PC-3 (cell line): ENCODE results near the gene GAS2L1. TPM values are rescaled to one million over a fixed set of nuclear protein-coding genes. Genes with fewer than 3 reads are reported as not detected.

Experiments
- ATAC-seq: fragments of 200-7000 bp; cut with Tn5 transposase; 2 replicates; pipeline ENCODE4 v1.9.1; 2020; ENCODE audit warnings: mild to moderate bottlenecking, moderate library complexity
- BruUV-seq: library from RNA; stranded (reverse); fragments of 400-500 nt; replicated peaks from 2 replicates; lab custom pipeline; 2021; lab: Mats Ljungman, UMichigan
- CTCF ChIA-PET: fragments of 300-600 bp; sonication (Branson Sonifier 250); formaldehyde crosslinking; loops from one replicate; lab custom pipeline; 2022; ENCODE audit warnings: antibody characterized with exemption; lab: Charles Lee
- POLR2A ChIA-PET: fragments of 300-600 bp; sonication (Branson Sonifier 250); formaldehyde crosslinking; loops from one replicate; lab custom pipeline; 2022; ENCODE audit warnings: antibody characterized with exemption; ENCODE audit not compliant: unreplicated experiment; lab: Charles Lee
- DNase-seq: peaks from one replicate; pipeline ENCODE4 v3.0.0-alpha.2; 2015
- H2AFZ ChIP-seq: fragments of 300-600 bp; sonication (generic); 2 replicates; pipeline ENCODE4 v1.6.0; 2016; ENCODE audit warnings: antibody characterized with exemption, low read length
- H3F3A ChIP-seq: fragments of 300-600 bp; sonication (generic); one replicate; pipeline ENCODE4 v1.6.0; 2017; ENCODE audit warnings: antibody characterized with exemption, low read length, control low read depth, mild to moderate bottlenecking; ENCODE audit not compliant: unreplicated experiment
- H3K27ac ChIP-seq: fragments of 300-600 bp; sonication (generic); 2 replicates; pipeline ENCODE4 v1.5.1; 2016; ENCODE audit warnings: mild to moderate bottlenecking, low read length
- H3K27me3 ChIP-seq: fragments of 300-600 bp; sonication (generic); 2 replicates; pipeline ENCODE4 v1.6.1; 2016; ENCODE audit warnings: low read length, mixed read lengths
- H3K36me3 ChIP-seq: fragments of 300-600 bp; sonication (generic); 2 replicates; pipeline ENCODE4 v1.6.1; 2016; ENCODE audit warnings: low read depth, mixed run types, low read length, mixed read lengths
- H3K4me1 ChIP-seq: fragments of 300-600 bp; sonication (generic); 2 replicates; pipeline ENCODE4 v1.5.1; 2016; ENCODE audit warnings: low read length; ENCODE audit not compliant: insufficient read depth
- H3K4me2 ChIP-seq: fragments of 300-600 bp; sonication (generic); 2 replicates; pipeline ENCODE4 v1.6.0; 2016; ENCODE audit warnings: low read length
- H3K4me3 ChIP-seq: fragments of 300-600 bp; sonication (generic); 2 replicates; pipeline ENCODE4 v1.5.1; 2016; ENCODE audit warnings: mild to moderate bottlenecking, low read length, mixed read lengths
- H3K79me2 ChIP-seq: fragments of 300-600 bp; sonication (generic); 2 replicates; pipeline ENCODE4 v1.6.1; 2017; ENCODE audit warnings: low read length, mixed read lengths
- H3K9ac ChIP-seq: fragments of 300-600 bp; sonication (generic); 2 replicates; pipeline ENCODE4 v1.6.0; 2016; ENCODE audit warnings: mild to moderate bottlenecking, low read length
- H3K9me2 ChIP-seq: fragments of 300-600 bp; sonication (generic); replicated peaks from 2 replicates; pipeline ENCODE4 v1.6.1; 2016; ENCODE audit warnings: mixed run types, low read length, mixed read lengths
- H3K9me3 ChIP-seq: fragments of 300-600 bp; sonication (generic); 2 replicates; pipeline ENCODE4 v1.6.1; 2016; ENCODE audit warnings: low read length, mixed read lengths
- H4K20me1 ChIP-seq: fragments of 300-600 bp; sonication (generic); 2 replicates; pipeline ENCODE4 v1.6.1; 2016; ENCODE audit warnings: low read length, mixed read lengths
- CTCF ChIP-seq: fragments of 300-600 bp; sonication (generic); conservative IDR thresholded peaks from 2 replicates; pipeline ENCODE4 v1.5.1; 2017; ENCODE audit warnings: antibody characterized with exemption, low read depth, mild to moderate bottlenecking, low read length
- EZH2 ChIP-seq: fragments of 300-600 bp; sonication (generic); IDR thresholded peaks from one replicate; pipeline ENCODE4 v1.6.1; 2017; ENCODE audit warnings: antibody characterized with exemption, mild to moderate bottlenecking, low read length; ENCODE audit not compliant: unreplicated experiment
- EZH2phosphoT487 ChIP-seq: fragments of 300-600 bp; sonication (generic); IDR thresholded peaks from 2 replicates; pipeline ENCODE4 v1.6.1; 2018; ENCODE audit warnings: mild to moderate bottlenecking, antibody characterized with exemption, low read length, borderline replicate concordance
- intact Hi-C: fragments of 100-400 bp; cut with micrococcal nuclease; formaldehyde crosslinking; loops from 2 replicates; pipeline ENCODE4 v1.9.0; 2023
- microRNA-seq: library from miRNA; unstranded; fragments of <30 nt; microRNA quantifications from one replicate; pipeline ENCODE4 v1.1.0, GENCODE V29; 2020; ENCODE audit not compliant: unreplicated experiment
- total RNA-seq: library from RNA; depleted of rRNA; stranded (reverse); fragments of >200 nt; gene quantifications from 2 replicates; pipeline ENCODE4 v1.2.3, GENCODE V29; 2014; rRNA removed

Gene GAS2L1
- total RNA-seq, 1 experiment from 2014 or later = 58.4 TPM

DNA sequence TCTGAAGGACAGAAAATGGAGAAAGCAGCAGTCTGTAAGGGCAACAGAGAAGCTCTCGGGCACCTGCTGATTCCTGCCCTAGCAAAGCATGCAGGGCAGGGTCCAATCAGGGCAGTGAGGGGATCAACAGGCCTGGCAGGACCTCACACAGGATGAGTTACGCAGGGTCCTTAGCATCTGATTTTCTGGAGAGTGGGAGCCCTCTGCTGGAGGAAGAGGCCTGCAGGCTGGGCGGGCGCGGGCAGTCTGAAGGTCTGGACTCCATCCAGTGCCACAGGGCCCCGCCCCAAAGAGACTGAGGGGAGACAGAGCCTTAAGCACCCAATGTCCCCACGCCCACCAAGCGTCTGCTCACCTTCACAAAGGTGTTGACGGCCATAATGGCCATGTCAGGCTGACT is 53.0 kb downstream of the GAS2L1 start:
- no peak overlapping the region for H3K4me3 ChIP-seq
- no peaks in the 10 kb centered on the region for H3K9me2 ChIP-seq
- BruUV-seq = no TSS peak
- DNase-seq (peak; percentile 51), ATAC-seq (peak; percentile 87)
- no peaks in the 10 kb centered on the region for H4K20me1 ChIP-seq
- TF ChIP-seq CTCF (peak; percentile 74), EZH2phosphoT487 (no peak), EZH2 (no peak)
- no peaks in the 10 kb centered on the region for H3K27me3 ChIP-seq
- H3K79me2 ChIP-seq = no peaks in the 10 kb centered on the region
- H3K27ac ChIP-seq = no peak overlapping the region
- H3K4me1 ChIP-seq = no peaks in the 10 kb centered on the region
- peaks cover 12% of the 10 kb centered on the region for H3K36me3 ChIP-seq
- ChIA-PET POLR2A (interaction anchor here (0.7 kb wide), 1 partner anchor 48 kb away, joined by 4 read pairs; no protein-coding TSS in a partner anchor), CTCF (interaction anchor here (0.6 kb wide), 1 partner anchor 39 kb away, joined by 4 read pairs; no protein-coding TSS in a partner anchor)
- no peak overlapping the region for H3K9ac ChIP-seq
- intact Hi-C loops = no loop called here
- no peaks in the 10 kb centered on the region for H3F3A ChIP-seq
- H3K9me3 ChIP-seq = no peaks in the 10 kb centered on the region
- no peak overlapping the region for H3K4me2 ChIP-seq
- H2AFZ ChIP-seq = no peak overlapping the region

Small RNAs within 50 kb of the gene (microRNA-seq; reads per million reads assigned to microRNA genes)
- 16.3 reads per million, percentile 42 among the genes with 10 or more reads in this experiment for gene MIR3653

Other genes starting within 250 kb of the GAS2L1 start
- not detected in 2 replicates for gene C22orf31, start 244.8 kb upstream of the GAS2L1 start, total RNA-seq
- gene KREMEN1, start 233.6 kb upstream of the GAS2L1 start, total RNA-seq = 2.7 and 4.1 TPM in 2 replicates
- 1.2 and 1.3 TPM in 2 replicates for gene EMID1, start 100.8 kb upstream of the GAS2L1 start, total RNA-seq
- 23.7 and 33.1 TPM in 2 replicates for gene RHBDD3, start 38.7 kb upstream of the GAS2L1 start, total RNA-seq
- gene EWSR1, start 38.4 kb upstream of the GAS2L1 start, total RNA-seq = 288 and 321 TPM in 2 replicates
- gene RASL10A, start 9.0 kb downstream of the GAS2L1 start, total RNA-seq = 1.4 TPM in 1 of 2 replicates, not detected in the other
- gene AP1B1, start 81.9 kb downstream of the GAS2L1 start, total RNA-seq = 81.2 and 96.4 TPM in 2 replicates
- not detected in 2 replicates for gene RFPL1, start 131.9 kb downstream of the GAS2L1 start, total RNA-seq
- 0.29 TPM in 1 of 2 replicates, not detected in the other for gene NEFH, start 173.6 kb downstream of the GAS2L1 start, total RNA-seq
- gene THOC5, start 247.1 kb downstream of the GAS2L1 start, total RNA-seq = 32.8 and 33.9 TPM in 2 replicates